Measurements from ENCODE around the gene TYMP. TPM values are rescaled to one million over a fixed set of nuclear protein-coding genes. Genes with fewer than 3 reads are reported as not detected.
A peak's percentile ranks its signal among the peaks of the same experiment; 100 is the strongest.

The TYMP gene, protein sequence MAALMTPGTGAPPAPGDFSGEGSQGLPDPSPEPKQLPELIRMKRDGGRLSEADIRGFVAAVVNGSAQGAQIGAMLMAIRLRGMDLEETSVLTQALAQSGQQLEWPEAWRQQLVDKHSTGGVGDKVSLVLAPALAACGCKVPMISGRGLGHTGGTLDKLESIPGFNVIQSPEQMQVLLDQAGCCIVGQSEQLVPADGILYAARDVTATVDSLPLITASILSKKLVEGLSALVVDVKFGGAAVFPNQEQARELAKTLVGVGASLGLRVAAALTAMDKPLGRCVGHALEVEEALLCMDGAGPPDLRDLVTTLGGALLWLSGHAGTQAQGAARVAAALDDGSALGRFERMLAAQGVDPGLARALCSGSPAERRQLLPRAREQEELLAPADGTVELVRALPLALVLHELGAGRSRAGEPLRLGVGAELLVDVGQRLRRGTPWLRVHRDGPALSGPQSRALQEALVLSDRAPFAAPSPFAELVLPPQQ
- total RNA-seq (2021; fragmentation: NEBNext Ultra II Directional; extraction: Animal tissue kit (Norgen Biotek cat#: 25700)) (0.43 and 0.46 TPM in 2 replicates), polyA plus RNA-seq (2011; rRNA removed) (0.48 and 0.83 TPM in 2 replicates), polyA minus RNA-seq (2011; rRNA and poly(A)+ RNA removed) (0.28 TPM in 1 of 2 replicates, not detected in the other)
- polyA plus RNA-seq (2011; cell fraction: cytosol; rRNA removed): 0.58 TPM
- 1.6 TPM for polyA plus RNA-seq (2011; cell fraction: nucleus; rRNA removed)
- 0.40 to 0.65 TPM (median 0.51 TPM) in 4 replicates for polyA plus RNA-seq (2012, experiment 1 of 2)
- 0.16 TPM for polyA plus RNA-seq (2012, experiment 2 of 2)
- polyA plus RNA-seq (2013, experiment 1 of 2): 0.47 TPM
- 0.39 TPM for polyA plus RNA-seq (2013, experiment 2 of 2)
- not detected for polyA minus RNA-seq (2011; cell fraction: cytosol; rRNA and poly(A)+ RNA removed)
- 0.90 TPM for polyA minus RNA-seq (2011; cell fraction: nucleus; rRNA and poly(A)+ RNA removed)
- long read RNA-seq, experiment 1, partial matches to known transcripts: 1 of 1 reads
- long read RNA-seq, experiment 1, other reads (novel, unspliced or antisense): 0 of 1 reads
- long read RNA-seq, experiment 2: 0 reads

DNA sequence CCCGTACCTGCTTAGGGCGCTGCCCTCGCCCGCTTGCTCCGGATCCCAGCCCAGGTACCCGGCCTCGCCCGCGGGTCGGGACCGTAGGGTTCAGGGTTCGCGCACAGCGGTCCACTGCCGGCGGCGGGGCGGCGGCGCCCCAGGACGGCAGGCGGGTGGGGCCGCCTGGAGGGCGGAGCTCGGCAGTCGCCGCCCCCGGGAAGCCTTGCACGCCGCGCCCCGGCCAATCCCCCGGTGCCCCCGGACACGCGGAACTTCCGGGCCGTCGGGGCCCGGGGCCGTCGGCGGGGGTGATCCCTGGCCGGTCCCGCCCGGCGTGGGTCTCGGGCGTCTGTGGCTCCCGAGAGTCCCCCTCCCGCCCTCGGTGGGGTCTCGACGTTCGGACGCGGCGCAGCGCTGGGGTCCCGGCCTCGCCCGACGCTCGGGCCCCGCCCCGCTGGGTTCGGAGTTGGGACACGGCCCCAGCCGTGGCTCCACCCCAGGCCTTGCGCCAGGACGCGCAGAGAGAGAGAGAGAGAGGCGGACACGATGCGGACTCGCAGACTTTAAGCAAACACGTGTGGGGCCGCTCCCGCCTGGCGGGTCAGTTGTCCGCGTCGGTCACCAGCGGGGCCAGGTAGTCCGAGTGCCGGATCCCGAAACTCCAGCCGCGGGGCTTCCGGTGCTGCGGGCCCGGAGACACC lies at the start of gene TYMP:
TYMP (minus strand) TSS at position 116 of the 683 bp plus-strand sequence. CDS start 303 bp downstream, outside the sequence.
- H3K14ac ChIP-seq (ENCODE audit: insufficient read length): no peak within 1 kb of the TSS
- H2BK15ac ChIP-seq (ENCODE audit: low read length): peak within 1 kb of the TSS; percentile 46; the same call in 1 of the 2 replicates
- no peak for FAIRE-seq
- H3K79me2 ChIP-seq (ENCODE audit: control insufficient read depth in 1 of 2, insufficient read depth in 2 of 2, low read length in 2 of 2): no peaks in the 10 kb centered on the region
- no peaks in the 10 kb centered on the region for H3K79me1 ChIP-seq (ENCODE audit: low read depth, low read length)
- H3K4me3 ChIP-seq (ENCODE audit: extremely low read depth in 1 of 4, insufficient read depth in 2 of 4, low read depth in 3 of 4, low read length in 4 of 4): peak within 1 kb of the TSS; percentile 27 to 68 (median 48)
- no peak within 1 kb of the TSS; the same call in 1 of the 2 replicates for H3K18ac ChIP-seq (ENCODE audit: extremely low read depth, low read length)
- peak in 1 of 2 experiments; percentile 75 for DNase-seq (ENCODE audit: low read depth in 1 of 2, low spot score in 2 of 2)
- no peak within 1 kb of the TSS for H3K27ac ChIP-seq (ENCODE audit: low read depth, low read length)
- H2BK5ac ChIP-seq (ENCODE audit: low read depth, low read length): no peak within 1 kb of the TSS
- H3K27me3 ChIP-seq (replicated peaks in 1 of 4; ENCODE audit: control insufficient read depth in 3 of 4, extremely low read depth in 1 of 4, insufficient read depth in 3 of 4, low read length in 3 of 4): peaks cover 43 to 70% (median 60%) of the 10 kb centered on the region in 4 experiments
- H3K23me2 ChIP-seq (ENCODE audit: low read depth, low read length): peaks cover 28% of the 10 kb centered on the region; the same call in 1 of the 2 replicates
- H3K23ac ChIP-seq (ENCODE audit: insufficient read length): no peak within 1 kb of the TSS
- H4K20me1 ChIP-seq (replicated peaks in 1 of 2; ENCODE audit: control insufficient read depth in 1 of 2, insufficient read depth in 2 of 2, low read length in 2 of 2): peaks cover 5 to 17% of the 10 kb centered on the region in 2 experiments
- no peaks in the 10 kb centered on the region for H3K9me3 ChIP-seq (ENCODE audit: insufficient read depth in 2 of 2, low read depth in 1 of 2, low read length in 1 of 2)
- H4K5ac ChIP-seq (ENCODE audit: insufficient read length, low read depth, low read length): no peak within 1 kb of the TSS
- H3K36me3 ChIP-seq (ENCODE audit: control insufficient read depth in 2 of 4, insufficient read depth in 4 of 4, low read length in 3 of 4): no peaks in the 10 kb centered on the region
- no peak within 1 kb of the TSS for H3K9ac ChIP-seq (replicated peaks in 1 of 4; ENCODE audit: extremely low read depth in 1 of 4, low read depth in 3 of 4, low read length in 3 of 4)
- H3K4me2 ChIP-seq (ENCODE audit: insufficient read depth in 1 of 2, low read depth in 2 of 2, low read length in 2 of 2): peak within 1 kb of the TSS; percentile 51 to 92
- H2AFZ ChIP-seq (ENCODE audit: low read length): no peak within 1 kb of the TSS
- H4K91ac ChIP-seq (replicated peaks; ENCODE audit: insufficient read length, low read length): peak within 1 kb of the TSS; percentile 42
- 13% methylated on average over 17 of the region's 92 CpGs; no CpG with 5 or more reads in 1 of the 2 experiments for WGBS, 2 experiments (ENCODE audit: extremely low coverage in 1 of 2, insufficient coverage in 1 of 2, insufficient read length in 1 of 2, insufficient replicate concordance in 2 of 2, low coverage in 1 of 2, low lambda C conversion rate in 2 of 2, missing lambda C conversion rate in 1 of 2)
- no peak within 1 kb of the TSS for H3K56ac ChIP-seq (replicated peaks; ENCODE audit: insufficient read length, low read depth, low read length)
- H2BK20ac ChIP-seq (ENCODE audit: low read length): no peak within 1 kb of the TSS
- H2AK5ac ChIP-seq (ENCODE audit: low read depth, low read length): no peak within 1 kb of the TSS; the same call in 1 of the 2 replicates
- no peak within 1 kb of the TSS for H3K4ac ChIP-seq (replicated peaks; ENCODE audit: insufficient read length, low read depth, low read length)
- peak within 1 kb of the TSS; percentile 94 for H4K8ac ChIP-seq (ENCODE audit: extremely low read depth, insufficient read depth, low read length)
- peaks cover 0 to 26% (median 10%) of the 10 kb centered on the region in 4 experiments; a peak in 5 of 7 replicates for H3K4me1 ChIP-seq (replicated peaks in 1 of 4; ENCODE audit: control insufficient read depth in 3 of 4, insufficient read depth in 4 of 4, low read length in 3 of 4)
- POLR2A ChIA-PET (ENCODE audit: partially characterized antibody): no interaction called here
- no peak within 1 kb of the TSS; the same call in 1 of the 2 replicates for H2BK12ac ChIP-seq (ENCODE audit: low read depth, low read length)
- H2BK120ac ChIP-seq (replicated peaks; ENCODE audit: low read depth, low read length): no peak within 1 kb of the TSS
- CTCF ChIA-PET (ENCODE audit: partially characterized antibody): no interaction called here
- TF ChIP-seq EZH2 (IDR thresholded peaks at IDR 0.05; ENCODE audit: low read depth, low read length, severe bottlenecking) (peak; percentile 53), SUZ12 (IDR thresholded peaks at IDR 0.05; ENCODE audit: low read length) (peak; percentile 72), SIX5 (IDR thresholded peaks at IDR 0.05; ENCODE audit: low read depth, low read length) (no peak)
- TF ChIP-seq, protein P1, sequence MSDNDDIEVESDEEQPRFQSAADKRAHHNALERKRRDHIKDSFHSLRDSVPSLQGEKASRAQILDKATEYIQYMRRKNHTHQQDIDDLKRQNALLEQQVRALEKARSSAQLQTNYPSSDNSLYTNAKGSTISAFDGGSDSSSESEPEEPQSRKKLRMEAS (IDR thresholded peaks at IDR 0.05): peak; percentile 33; the same call in 1 of the 2 replicates
